CD8-positive, alpha-beta memory T cell (primary cell): ENCODE measurements around the gene ENTHD1. TPM values are rescaled to one million over a fixed set of nuclear protein-coding genes. Genes with fewer than 3 reads are reported as not detected.
A peak's percentile ranks its signal among the peaks of the same experiment; 100 is the strongest.

Experiments used
- CTCF ChIA-PET: fragments of 350-600 bp; sonication (Branson Sonifier 250); formaldehyde crosslinking; loops from one replicate; lab custom pipeline; 2021; ENCODE audit warnings: antibody characterized with exemption; lab: Charles Lee
- POLR2A ChIA-PET: fragments of 350-600 bp; sonication (Branson Sonifier 250); formaldehyde crosslinking; loops from one replicate; lab custom pipeline; 2021; ENCODE audit warnings: antibody characterized with exemption; lab: Charles Lee
- DNase-seq, 5 donors: peaks; one replicate each; pipeline versions ENCODE4 v3.0.0 to v3.0.0-alpha.2; 2020 to 2022; ENCODE audit warnings: mixed read lengths in 1 of 5
- H3K27ac ChIP-seq: one replicate; pipeline ENCODE4 v1.7.0; 2013; ENCODE audit warnings: low read depth, mild to moderate bottlenecking, low read length, moderate library complexity
- H3K27me3 ChIP-seq: 2 replicates; pipeline ENCODE4 v1.7.0; 2013; ENCODE audit warnings: low read length, mild to moderate bottlenecking; ENCODE audit not compliant: insufficient read depth, poor library complexity, severe bottlenecking
- H3K36me3 ChIP-seq: 2 replicates; pipeline ENCODE4 v1.7.0; 2013; ENCODE audit warnings: mild to moderate bottlenecking, low read length, moderate library complexity; ENCODE audit not compliant: insufficient read depth
- H3K4me1 ChIP-seq: 2 replicates; pipeline ENCODE4 v1.7.0; 2013; ENCODE audit warnings: mild to moderate bottlenecking, low read length, moderate library complexity; ENCODE audit not compliant: insufficient read depth
- H3K4me3 ChIP-seq: 2 replicates; pipeline ENCODE4 v1.7.0; 2013; ENCODE audit warnings: mild to moderate bottlenecking, low read length
- H3K9me3 ChIP-seq: 2 replicates; pipeline ENCODE4 v1.7.0; 2013; ENCODE audit warnings: mild to moderate bottlenecking, low read length
- H3K27ac Mint-ChIP-seq, 8 donors: one replicate each; pipeline ENCODE4 v1.8.0; 2020 to 2021; ENCODE audit warnings: mixed read lengths in 8 of 8, mild to moderate bottlenecking in 6 of 8, inconsistent platforms in 3 of 8, moderate library complexity in 3 of 8
- H3K27me3 Mint-ChIP-seq, 2 donors: one replicate each; pipeline ENCODE4 v1.8.0; 2020 to 2021; ENCODE audit warnings: mixed read lengths in 2 of 2, mild to moderate bottlenecking in 1 of 2, moderate library complexity in 1 of 2
- H3K36me3 Mint-ChIP-seq, 3 donors: one replicate each; pipeline ENCODE4 v1.8.0; 2020 to 2021; ENCODE audit warnings: mixed read lengths in 3 of 3, inconsistent platforms in 1 of 3, mild to moderate bottlenecking in 1 of 3
- H3K4me1 Mint-ChIP-seq, 3 donors: one replicate each; pipeline ENCODE4 v1.8.0; 2020 to 2021; ENCODE audit warnings: mixed read lengths in 3 of 3, inconsistent platforms in 1 of 3, mild to moderate bottlenecking in 1 of 3
- H3K4me3 Mint-ChIP-seq, 7 donors: one replicate each; pipeline ENCODE4 v1.8.0; 2020 to 2021; ENCODE audit warnings: mixed read lengths in 7 of 7, mild to moderate bottlenecking in 6 of 7, moderate library complexity in 4 of 7, inconsistent platforms in 2 of 7
- H3K9me3 Mint-ChIP-seq, 5 donors: one replicate each; pipeline ENCODE4 v1.8.0; 2020 to 2022; ENCODE audit warnings: mixed read lengths in 5 of 5, mild to moderate bottlenecking in 3 of 5, moderate library complexity in 2 of 5, inconsistent platforms in 1 of 5
- polyA plus RNA-seq: library from polyadenylated mRNA; unstranded; fragments of 300-500 nt; fragmentation: Illumina TruSeq; gene quantifications from one replicate; pipeline ENCODE4 v1.2.3, GENCODE V29; 2021
- total RNA-seq, 2 experiments: library from RNA; stranded (reverse); gene quantifications; one replicate each; pipeline ENCODE4 v1.2.3, GENCODE V29; 2021

The ENTHD1 gene
- total and polyA plus RNA-seq, 3 experiments from 2014 or later, result 0.16 to 0.35 (median 0.16) TPM

- POLR2A ChIA-PET, result interaction anchor here (0.5 to 2.7 kb wide), 2 partner anchors 10 to 18 kb away, joined by 5 to 12 read pairs; no protein-coding TSS in a partner anchor
- H3K27ac Mint-ChIP-seq, result no peak overlapping the region
- CTCF ChIA-PET, result no interaction called here
- peaks cover 41 to 42% (median 41%) of the 10 kb centered on the region in 3 donors for H3K4me1 Mint-ChIP-seq
- H3K36me3 Mint-ChIP-seq, result peaks cover 0 to 31% (median 13%) of the 10 kb centered on the region in 3 donors
- H3K9me3 Mint-ChIP-seq, result no peaks in the 10 kb centered on the region
- DNase-seq, result no peak
- peaks cover 98% of the 10 kb centered on the region for H3K4me1 ChIP-seq
- H3K27me3 ChIP-seq, result no peaks in the 10 kb centered on the region
- H3K36me3 ChIP-seq, result no peaks in the 10 kb centered on the region
- no peaks in the 10 kb centered on the region for H3K27me3 Mint-ChIP-seq
- H3K9me3 ChIP-seq, result no peaks in the 10 kb centered on the region
- H3K4me3 Mint-ChIP-seq, result no peak overlapping the region
- no peak overlapping the region for H3K27ac ChIP-seq
- peak overlapping the region; percentile 18 for H3K4me3 ChIP-seq
Measured at GRCh38 chr22:39931251-39931650, 37.7 kb upstream of the ENTHD1 start.

GRCh38 chr22:39928536-39929520 is 35.3 kb upstream of the ENTHD1 start:
- peaks cover 41 to 42% (median 42%) of the 10 kb centered on the region in 3 donors for H3K4me1 Mint-ChIP-seq
- Histone ChIP-seq H3K4me1 (peaks cover 98% of the 10 kb centered on the region), H3K27ac (no peak overlapping the region), H3K9me3 (no peaks in the 10 kb centered on the region), H3K27me3 (no peaks in the 10 kb centered on the region), H3K36me3 (no peaks in the 10 kb centered on the region), H3K4me3 (peak overlapping the region; percentile 65)
- CTCF ChIA-PET, result interaction anchor here (0.7 to 2.1 kb wide), 4 partner anchors 8 to 23 kb away, joined by 3 to 8 read pairs (median 4); no protein-coding TSS in a partner anchor
- H3K27me3 Mint-ChIP-seq, result no peaks in the 10 kb centered on the region
- no peak overlapping the region for H3K27ac Mint-ChIP-seq
- no peak for DNase-seq
- H3K9me3 Mint-ChIP-seq, result no peaks in the 10 kb centered on the region
- POLR2A ChIA-PET, result interaction anchor here (0.6 to 2.7 kb wide), 5 partner anchors 7 to 434 kb away, joined by 3 to 12 read pairs (median 5); no protein-coding TSS in a partner anchor
- H3K36me3 Mint-ChIP-seq, result peaks cover 0 to 45% (median 11%) of the 10 kb centered on the region in 3 donors
- no peak overlapping the region for H3K4me3 Mint-ChIP-seq

GRCh38 chr22:39927544-39927943 is 34.0 kb upstream of the ENTHD1 start:
- Histone ChIP-seq H3K4me1 (peaks cover 98% of the 10 kb centered on the region), H3K36me3 (no peaks in the 10 kb centered on the region), H3K4me3 (peak overlapping the region; percentile 65), H3K27ac (no peak overlapping the region), H3K27me3 (no peaks in the 10 kb centered on the region), H3K9me3 (no peaks in the 10 kb centered on the region)
- ChIA-PET POLR2A (interaction anchor here (0.5 to 3.0 kb wide), 3 partner anchors 11 to 17 kb away, joined by 3 to 11 read pairs (median 6); no protein-coding TSS in a partner anchor), CTCF (interaction anchor here (1.5 to 5.5 kb wide), 6 partner anchors 9 to 31 kb away, joined by 3 to 36 read pairs (median 5); no protein-coding TSS in a partner anchor)
- no peak overlapping the region for H3K4me3 Mint-ChIP-seq
- H3K27me3 Mint-ChIP-seq, result no peaks in the 10 kb centered on the region
- H3K9me3 Mint-ChIP-seq, result no peaks in the 10 kb centered on the region
- DNase-seq, result no peak
- peaks cover 0 to 49% (median 9%) of the 10 kb centered on the region in 3 donors for H3K36me3 Mint-ChIP-seq
- peak overlapping the region in 1 of 8 donors; percentile 67 for H3K27ac Mint-ChIP-seq
- peaks cover 41 to 42% (median 41%) of the 10 kb centered on the region in 3 donors for H3K4me1 Mint-ChIP-seq

GRCh38 chr22:39926753-39927152 is 33.2 kb upstream of the ENTHD1 start:
- H3K4me1 ChIP-seq, result peaks cover 98% of the 10 kb centered on the region
- peaks cover 0 to 55% (median 9%) of the 10 kb centered on the region in 3 donors for H3K36me3 Mint-ChIP-seq

GRCh38 chr22:39925909-39926679 is 32.5 kb upstream of the ENTHD1 start:
- Mint-ChIP-seq H3K9me3 (no peaks in the 10 kb centered on the region), H3K36me3 (peaks cover 0 to 55% (median 9%) of the 10 kb centered on the region in 3 donors), H3K27me3 (no peaks in the 10 kb centered on the region), H3K4me1 (peaks cover 53 to 56% (median 56%) of the 10 kb centered on the region in 3 donors), H3K4me3 (no peak overlapping the region), H3K27ac (peak overlapping the region in 6 of 8 donors; percentile 87 to 93 (median 88))
- Histone ChIP-seq H3K9me3 (no peaks in the 10 kb centered on the region), H3K4me1 (peaks cover 98% of the 10 kb centered on the region), H3K36me3 (no peaks in the 10 kb centered on the region), H3K27ac (no peak overlapping the region), H3K4me3 (peak overlapping the region; percentile 65), H3K27me3 (no peaks in the 10 kb centered on the region)
- peak in 2 of 5 donors; percentile 48 to 76 for DNase-seq
- ChIA-PET POLR2A (interaction anchor here (0.5 to 3.0 kb wide), 13 partner anchors 8 to 1611 kb away, joined by 3 to 11 read pairs (median 5); no protein-coding TSS in a partner anchor), CTCF (interaction anchor here (0.6 to 5.6 kb wide), 19 partner anchors 7 to 397 kb away, joined by 3 to 36 read pairs (median 4); no protein-coding TSS in a partner anchor)

More at GRCh38 chr22:39926753-39927152, 33.2 kb upstream of the ENTHD1 start:
- Mint-ChIP-seq H3K9me3 (no peaks in the 10 kb centered on the region), H3K4me1 (peaks cover 49 to 50% (median 49%) of the 10 kb centered on the region in 3 donors), H3K27me3 (no peaks in the 10 kb centered on the region), H3K27ac (peak overlapping the region in 5 of 8 donors; percentile 86 to 91 (median 87)), H3K4me3 (no peak overlapping the region)
- Histone ChIP-seq H3K27me3 (no peaks in the 10 kb centered on the region), H3K36me3 (no peaks in the 10 kb centered on the region), H3K27ac (no peak overlapping the region), H3K9me3 (no peaks in the 10 kb centered on the region), H3K4me3 (peak overlapping the region; percentile 65)
- ChIA-PET POLR2A (interaction anchor here (0.9 to 3.0 kb wide), 7 partner anchors 9 to 34 kb away, joined by 4 to 11 read pairs (median 8); no protein-coding TSS in a partner anchor), CTCF (interaction anchor here (0.6 to 5.5 kb wide), 11 partner anchors 8 to 397 kb away, joined by 3 to 36 read pairs (median 4); no protein-coding TSS in a partner anchor)
- DNase-seq, result no peak

- Mint-ChIP-seq H3K4me1 (peaks cover 62 to 64% (median 64%) of the 10 kb centered on the region in 3 donors), H3K4me3 (no peak overlapping the region), H3K9me3 (no peaks in the 10 kb centered on the region), H3K36me3 (peaks cover 0 to 59% (median 9%) of the 10 kb centered on the region in 3 donors), H3K27me3 (no peaks in the 10 kb centered on the region), H3K27ac (peak overlapping the region in 5 of 8 donors; percentile 87 to 93 (median 89))
- no peak for DNase-seq
- ChIA-PET POLR2A (interaction anchor here (0.7 to 3.0 kb wide), 9 partner anchors 8 to 20 kb away, joined by 3 to 11 read pairs (median 8); no protein-coding TSS in a partner anchor), CTCF (interaction anchor here (1.0 to 5.6 kb wide), 14 partner anchors 8 to 396 kb away, joined by 3 to 36 read pairs (median 4); no protein-coding TSS in a partner anchor)
- Histone ChIP-seq H3K4me3 (peak overlapping the region; percentile 65), H3K27me3 (no peaks in the 10 kb centered on the region), H3K36me3 (no peaks in the 10 kb centered on the region), H3K4me1 (peaks cover 98% of the 10 kb centered on the region), H3K27ac (no peak overlapping the region), H3K9me3 (no peaks in the 10 kb centered on the region)
Measured at GRCh38 chr22:39925273-39925672, 31.7 kb upstream of the ENTHD1 start.

- peak overlapping the region in 6 of 8 donors; percentile 80 to 93 (median 89) for H3K27ac Mint-ChIP-seq
- Histone ChIP-seq H3K27ac (no peak overlapping the region), H3K4me3 (peak overlapping the region; percentile 17), H3K36me3 (no peaks in the 10 kb centered on the region), H3K9me3 (no peaks in the 10 kb centered on the region), H3K4me1 (peaks cover 100% of the 10 kb centered on the region), H3K27me3 (no peaks in the 10 kb centered on the region)
- no peaks in the 10 kb centered on the region for H3K9me3 Mint-ChIP-seq
- DNase-seq, result no peak
- ChIA-PET POLR2A (interaction anchor here (0.7 to 2.4 kb wide), 4 partner anchors 9 to 19 kb away, joined by 3 to 8 read pairs (median 5); no protein-coding TSS in a partner anchor), CTCF (interaction anchor here (1.0 to 5.6 kb wide), 8 partner anchors 9 to 389 kb away, joined by 3 to 36 read pairs (median 8); no protein-coding TSS in a partner anchor)
- peaks cover 71 to 74% (median 74%) of the 10 kb centered on the region in 3 donors for H3K4me1 Mint-ChIP-seq
- H3K27me3 Mint-ChIP-seq, result no peaks in the 10 kb centered on the region
- H3K36me3 Mint-ChIP-seq, result peaks cover 0 to 69% (median 11%) of the 10 kb centered on the region in 3 donors
- H3K4me3 Mint-ChIP-seq, result peak overlapping the region in 1 of 7 donors; percentile 68
Measured at GRCh38 chr22:39924286-39924685, 30.7 kb upstream of the ENTHD1 start.
